ENCODE data around the gene CASP8. TPM values are rescaled to one million over a fixed set of nuclear protein-coding genes. Genes with fewer than 3 reads are reported as not detected.

CASP8 gene
- total RNA-seq, 1 donor from 2014 or later = 14.4 TPM

DNA sequence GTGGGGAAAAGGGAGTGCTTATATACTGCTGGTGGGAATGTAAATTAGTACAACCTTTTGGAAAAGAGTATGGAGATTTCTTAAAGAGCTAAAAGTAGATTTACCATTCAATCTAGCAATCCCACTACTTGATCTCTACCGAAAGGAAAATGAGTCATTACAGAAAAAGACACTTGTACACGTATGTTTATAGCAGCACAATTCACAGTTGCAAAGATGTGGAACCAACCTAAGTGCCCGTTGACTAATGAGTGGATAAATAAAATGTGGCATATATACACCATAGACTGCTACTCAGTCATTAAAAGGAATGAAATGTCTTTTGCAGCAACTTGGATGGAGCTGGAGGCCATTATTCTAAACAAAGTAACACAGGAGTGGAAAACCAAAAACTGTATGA, 67.3 kb downstream of the CASP8 start:
- Mint-ChIP-seq H3K36me3 (ENCODE audit: low read depth, unreplicated experiment) (peaks cover 21% of the 10 kb centered on the region), H3K4me1 (ENCODE audit: low read depth, unreplicated experiment) (no peaks in the 10 kb centered on the region), H3K4me3 (ENCODE audit: unreplicated experiment) (no peak overlapping the region), H3K9me3 (ENCODE audit: unreplicated experiment) (peaks cover 26% of the 10 kb centered on the region), H3K27ac (ENCODE audit: unreplicated experiment) (no peak overlapping the region), H3K27me3 (ENCODE audit: low read depth, unreplicated experiment) (no peaks in the 10 kb centered on the region)
- no peak for DNase-seq (ENCODE audit: low read depth)
- FAIRE-seq = no peak
- Histone ChIP-seq H3K79me2 (ENCODE audit: insufficient read depth, low read length) (no peaks in the 10 kb centered on the region), H3K27me3 (ENCODE audit: insufficient read depth, low read length) (no peaks in the 10 kb centered on the region), H2AFZ (ENCODE audit: low read depth, low read length) (no peak overlapping the region), H3K9ac (ENCODE audit: low read length) (no peak overlapping the region), H3K36me3 (ENCODE audit: insufficient read depth, low read length) (no peaks in the 10 kb centered on the region), H3K4me2 (ENCODE audit: low read length) (no peak overlapping the region), H3K27ac (ENCODE audit: low read depth, low read length) (no peak overlapping the region), H3K4me1 (ENCODE audit: insufficient read depth, low read length) (no peaks in the 10 kb centered on the region), H3K4me3 (ENCODE audit: insufficient read depth, low read depth, low read length) (no peak overlapping the region), H4K20me1 (ENCODE audit: insufficient read depth, low read length) (no peaks in the 10 kb centered on the region), H3K9me3 (ENCODE audit: insufficient read depth, low read depth, low read length) (no peaks in the 10 kb centered on the region)
- TF ChIP-seq, protein P1, sequence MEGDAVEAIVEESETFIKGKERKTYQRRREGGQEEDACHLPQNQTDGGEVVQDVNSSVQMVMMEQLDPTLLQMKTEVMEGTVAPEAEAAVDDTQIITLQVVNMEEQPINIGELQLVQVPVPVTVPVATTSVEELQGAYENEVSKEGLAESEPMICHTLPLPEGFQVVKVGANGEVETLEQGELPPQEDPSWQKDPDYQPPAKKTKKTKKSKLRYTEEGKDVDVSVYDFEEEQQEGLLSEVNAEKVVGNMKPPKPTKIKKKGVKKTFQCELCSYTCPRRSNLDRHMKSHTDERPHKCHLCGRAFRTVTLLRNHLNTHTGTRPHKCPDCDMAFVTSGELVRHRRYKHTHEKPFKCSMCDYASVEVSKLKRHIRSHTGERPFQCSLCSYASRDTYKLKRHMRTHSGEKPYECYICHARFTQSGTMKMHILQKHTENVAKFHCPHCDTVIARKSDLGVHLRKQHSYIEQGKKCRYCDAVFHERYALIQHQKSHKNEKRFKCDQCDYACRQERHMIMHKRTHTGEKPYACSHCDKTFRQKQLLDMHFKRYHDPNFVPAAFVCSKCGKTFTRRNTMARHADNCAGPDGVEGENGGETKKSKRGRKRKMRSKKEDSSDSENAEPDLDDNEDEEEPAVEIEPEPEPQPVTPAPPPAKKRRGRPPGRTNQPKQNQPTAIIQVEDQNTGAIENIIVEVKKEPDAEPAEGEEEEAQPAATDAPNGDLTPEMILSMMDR (IDR thresholded peaks at IDR 0.05; ENCODE audit: insufficient read depth, low read depth, low read length) = no peak
- no peak for TF ChIP-seq EZH2 (IDR thresholded peaks at IDR 0.05; ENCODE audit: insufficient read depth, low read length)

DNA sequence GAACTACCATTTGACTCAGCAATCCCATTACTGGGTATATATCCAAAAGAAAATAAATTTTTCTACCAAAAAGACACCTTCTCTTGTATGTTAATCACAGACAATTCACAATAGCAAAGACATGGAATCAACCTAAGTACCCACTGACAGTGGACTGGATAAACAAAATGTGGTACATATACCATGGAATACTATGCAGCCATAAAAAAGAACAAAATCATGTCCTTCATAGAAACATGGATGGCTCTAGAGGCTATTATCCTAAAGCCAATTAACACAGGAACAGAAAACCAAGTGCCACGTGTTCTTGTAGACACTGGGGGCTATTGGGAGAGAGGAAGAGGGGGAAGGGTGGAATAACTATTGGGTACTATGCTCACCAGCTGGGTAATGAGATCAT, 69.1 kb downstream of the CASP8 start:
- TF ChIP-seq EZH2 (IDR thresholded peaks at IDR 0.05; ENCODE audit: insufficient read depth, low read length) = no peak
- TF ChIP-seq, protein P1 (IDR thresholded peaks at IDR 0.05; ENCODE audit: insufficient read depth, low read depth, low read length) = no peak
- Mint-ChIP-seq H3K4me3 (ENCODE audit: unreplicated experiment) (no peak overlapping the region), H3K4me1 (ENCODE audit: low read depth, unreplicated experiment) (no peaks in the 10 kb centered on the region), H3K9me3 (ENCODE audit: unreplicated experiment) (peaks cover 20% of the 10 kb centered on the region), H3K36me3 (ENCODE audit: low read depth, unreplicated experiment) (peaks cover 12% of the 10 kb centered on the region), H3K27ac (ENCODE audit: unreplicated experiment) (no peak overlapping the region), H3K27me3 (ENCODE audit: low read depth, unreplicated experiment) (no peaks in the 10 kb centered on the region)
- Histone ChIP-seq H3K79me2 (ENCODE audit: insufficient read depth, low read length) (no peaks in the 10 kb centered on the region), H3K9me3 (ENCODE audit: insufficient read depth, low read depth, low read length) (no peaks in the 10 kb centered on the region), H3K4me2 (ENCODE audit: low read length) (no peak overlapping the region), H3K4me3 (ENCODE audit: insufficient read depth, low read depth, low read length) (no peak overlapping the region), H2AFZ (ENCODE audit: low read depth, low read length) (no peak overlapping the region), H4K20me1 (ENCODE audit: insufficient read depth, low read length) (no peaks in the 10 kb centered on the region), H3K36me3 (ENCODE audit: insufficient read depth, low read length) (no peaks in the 10 kb centered on the region), H3K27me3 (ENCODE audit: insufficient read depth, low read length) (no peaks in the 10 kb centered on the region), H3K9ac (ENCODE audit: low read length) (no peak overlapping the region), H3K27ac (ENCODE audit: low read depth, low read length) (no peak overlapping the region), H3K4me1 (ENCODE audit: insufficient read depth, low read length) (no peaks in the 10 kb centered on the region)
- DNase-seq (ENCODE audit: low read depth) (no peak), FAIRE-seq (no peak)

Other genes with a start within 250 kb of the CASP8 start
- 21.2 and 21.8 TPM in 2 replicates for gene HYCC2, start 188.9 kb upstream of the CASP8 start, total RNA-seq
- gene NDUFB3, start 188.5 kb upstream of the CASP8 start, total RNA-seq = 110 and 115 TPM in 2 replicates
- 34.9 and 47.5 TPM in 2 replicates for gene CFLAR, start 144.4 kb upstream of the CASP8 start, total RNA-seq
- 0.43 and 1.2 TPM in 2 replicates for gene CASP10, start 77.4 kb upstream of the CASP8 start, total RNA-seq
- gene FLACC1, start 96.8 kb downstream of the CASP8 start, total RNA-seq = 1.7 and 2.2 TPM in 2 replicates
- gene TRAK2, start 190.9 kb downstream of the CASP8 start, total RNA-seq = 38.8 and 39.1 TPM in 2 replicates
- gene STRADB, start 191.2 kb downstream of the CASP8 start, total RNA-seq = 39.9 and 40.5 TPM in 2 replicates

Data from astrocyte (in vitro differentiated cells and primary cell).